Breast epithelium (tissue), 3 donors: ENCODE measurements around the gene RWDD1.

ENCODE experiments used
- CTCF ChIP-seq, 3 donors: fragments of 450-650 bp; IDR thresholded peaks; one replicate each; pipeline ENCODE4 v1.5.1; 2016 to 2017; ENCODE audit warnings: antibody characterized with exemption in 3 of 3, mild to moderate bottlenecking in 3 of 3, moderate library complexity in 3 of 3
- POLR2A ChIP-seq: fragments of 450-650 bp; IDR thresholded peaks from one replicate; pipeline ENCODE4 v1.6.1; 2016; ENCODE audit warnings: antibody characterized with exemption, mild to moderate bottlenecking, moderate library complexity
- POLR2AphosphoS5 ChIP-seq, 3 donors: sonication (generic); formaldehyde crosslinking; IDR thresholded peaks; one replicate each; pipeline ENCODE4 v1.6.1; 2017; ENCODE audit warnings: antibody characterized with exemption in 3 of 3

- TF ChIP-seq POLR2AphosphoS5 (IDR thresholded peaks at IDR 0.05), result no peak
- TF ChIP-seq POLR2A, result no peak
- TF ChIP-seq CTCF (IDR thresholded peaks at IDR 0.05), result no peak
Observed at GRCh38 chr6:116586738-116587137, 15.4 kb downstream of the RWDD1 start.
